ENCODE results near the gene MYZAP. TPM values are rescaled to one million over a fixed set of nuclear protein-coding genes. Genes with fewer than 3 reads are reported as not detected.

MYZAP gene
- total and polyA plus RNA-seq, 2 of the 8 experiments (the other 6 are each of a cell fraction or from before 2014, with no cell fraction given) = 0.41 to 0.65 TPM

- Histone ChIP-seq H3K79me2 (ENCODE audit: control insufficient read depth in 1 of 2, insufficient read depth in 2 of 2, low read length in 2 of 2) (no peaks in the 10 kb centered on the region), H3K4me2 (ENCODE audit: insufficient read depth in 1 of 2, low read depth in 2 of 2, low read length in 2 of 2) (no peak overlapping the region), H2BK5ac (ENCODE audit: low read depth, low read length) (no peak overlapping the region), H2BK20ac (ENCODE audit: low read length) (no peak overlapping the region), H2AK5ac (ENCODE audit: low read depth, low read length) (no peak overlapping the region), H3K4me3 (ENCODE audit: extremely low read depth in 1 of 4, insufficient read depth in 2 of 4, low read depth in 3 of 4, low read length in 4 of 4) (no peak overlapping the region), H3K23ac (ENCODE audit: insufficient read length) (no peak overlapping the region), H3K18ac (ENCODE audit: extremely low read depth, low read length) (no peak overlapping the region), H2AFZ (ENCODE audit: low read length) (no peak overlapping the region), H3K4me1 (replicated peaks in 1 of 4; ENCODE audit: control insufficient read depth in 3 of 4, insufficient read depth in 4 of 4, low read length in 3 of 4) (no peaks in the 10 kb centered on the region), H4K8ac (ENCODE audit: extremely low read depth, insufficient read depth, low read length) (no peak overlapping the region), H4K20me1 (replicated peaks in 1 of 2; ENCODE audit: control insufficient read depth in 1 of 2, insufficient read depth in 2 of 2, low read length in 2 of 2) (no peaks in the 10 kb centered on the region), H3K56ac (replicated peaks; ENCODE audit: insufficient read length, low read depth, low read length) (no peak overlapping the region), H2BK15ac (ENCODE audit: low read length) (no peak overlapping the region), H3K4ac (replicated peaks; ENCODE audit: insufficient read length, low read depth, low read length) (no peak overlapping the region), H4K5ac (ENCODE audit: insufficient read length, low read depth, low read length) (no peak overlapping the region), H3K27me3 (replicated peaks in 1 of 4; ENCODE audit: control insufficient read depth in 3 of 4, extremely low read depth in 1 of 4, insufficient read depth in 3 of 4, low read length in 3 of 4) (no peaks in the 10 kb centered on the region), H3K14ac (ENCODE audit: insufficient read length) (no peak overlapping the region), H3K79me1 (ENCODE audit: low read depth, low read length) (no peaks in the 10 kb centered on the region), H3K36me3 (ENCODE audit: control insufficient read depth in 2 of 4, insufficient read depth in 4 of 4, low read length in 3 of 4) (no peaks in the 10 kb centered on the region), H4K91ac (replicated peaks; ENCODE audit: insufficient read length, low read length) (no peak overlapping the region), H3K9me3 (ENCODE audit: insufficient read depth in 2 of 2, low read depth in 1 of 2, low read length in 1 of 2) (no peaks in the 10 kb centered on the region), H3K23me2 (ENCODE audit: low read depth, low read length) (no peaks in the 10 kb centered on the region), H2BK12ac (ENCODE audit: low read depth, low read length) (no peak overlapping the region), H3K27ac (ENCODE audit: low read depth, low read length) (no peak overlapping the region), H3K9ac (replicated peaks in 1 of 4; ENCODE audit: extremely low read depth in 1 of 4, low read depth in 3 of 4, low read length in 3 of 4) (no peak overlapping the region), H2BK120ac (replicated peaks; ENCODE audit: low read depth, low read length) (no peak overlapping the region)
- CTCF ChIA-PET (ENCODE audit: partially characterized antibody) = interaction anchor here (0.5 to 3.2 kb wide), 9 partner anchors 7 to 735 kb away, joined by 3 to 24 read pairs (median 3); no protein-coding TSS in a partner anchor
- FAIRE-seq = no peak
- WGBS, 2 experiments (ENCODE audit: extremely low coverage in 1 of 2, insufficient coverage in 1 of 2, insufficient read length in 1 of 2, insufficient replicate concordance in 2 of 2, low coverage in 1 of 2, low lambda C conversion rate in 2 of 2, missing lambda C conversion rate in 1 of 2) = 72% methylated on average over 2 of the region's 2 CpGs; no CpG with 5 or more reads in 1 of the 2 experiments
- no peak for DNase-seq (ENCODE audit: low read depth in 1 of 2, low spot score in 2 of 2)
- TF ChIP-seq RNF2 (IDR thresholded peaks at IDR 0.05; ENCODE audit: borderline replicate concordance, low read depth, low read length, missing control alignments, poor library complexity, severe bottlenecking) = no peak
- TF ChIP-seq, protein P1, sequence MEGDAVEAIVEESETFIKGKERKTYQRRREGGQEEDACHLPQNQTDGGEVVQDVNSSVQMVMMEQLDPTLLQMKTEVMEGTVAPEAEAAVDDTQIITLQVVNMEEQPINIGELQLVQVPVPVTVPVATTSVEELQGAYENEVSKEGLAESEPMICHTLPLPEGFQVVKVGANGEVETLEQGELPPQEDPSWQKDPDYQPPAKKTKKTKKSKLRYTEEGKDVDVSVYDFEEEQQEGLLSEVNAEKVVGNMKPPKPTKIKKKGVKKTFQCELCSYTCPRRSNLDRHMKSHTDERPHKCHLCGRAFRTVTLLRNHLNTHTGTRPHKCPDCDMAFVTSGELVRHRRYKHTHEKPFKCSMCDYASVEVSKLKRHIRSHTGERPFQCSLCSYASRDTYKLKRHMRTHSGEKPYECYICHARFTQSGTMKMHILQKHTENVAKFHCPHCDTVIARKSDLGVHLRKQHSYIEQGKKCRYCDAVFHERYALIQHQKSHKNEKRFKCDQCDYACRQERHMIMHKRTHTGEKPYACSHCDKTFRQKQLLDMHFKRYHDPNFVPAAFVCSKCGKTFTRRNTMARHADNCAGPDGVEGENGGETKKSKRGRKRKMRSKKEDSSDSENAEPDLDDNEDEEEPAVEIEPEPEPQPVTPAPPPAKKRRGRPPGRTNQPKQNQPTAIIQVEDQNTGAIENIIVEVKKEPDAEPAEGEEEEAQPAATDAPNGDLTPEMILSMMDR (IDR thresholded peaks at IDR 0.05; ENCODE audit: control extremely low read depth in 1 of 3, insufficient read depth in 1 of 3, low read depth in 1 of 3, low read length in 3 of 3) = peak in 1 of 3 experiments; percentile 15; a peak in 1 of 4 replicates
- POLR2A ChIA-PET (ENCODE audit: partially characterized antibody) = no interaction called here
Observed at GRCh38 chr15:57663262-57663661, 71.6 kb downstream of the MYZAP start.

Data from H1 (cell line).